K562 (cell line): ENCODE data around the gene GALNT9. TPM values are rescaled to one million over a fixed set of nuclear protein-coding genes. Genes with fewer than 3 reads are reported as not detected.

Source experiments
- BDP1 ChIP-seq: IDR thresholded peaks from 3 replicates; pipeline ENCODE4 v1.6.1; 2011; ENCODE audit not compliant: insufficient read length, insufficient read depth
- ELF4 ChIP-seq: fragments of 450-650 bp; formaldehyde crosslinking; IDR thresholded peaks from 2 replicates; pipeline ENCODE4 v1.4.0; 2022; ENCODE audit warnings: missing genetic modification characterization
- HDAC2 ChIP-seq: fragments of 450-650 bp; IDR thresholded peaks from 2 replicates; pipeline ENCODE4 v1.6.1; 2016; ENCODE audit warnings: mild to moderate bottlenecking
- HDAC3 ChIP-seq: fragments of 450-650 bp; IDR thresholded peaks from 2 replicates; pipeline ENCODE4 v1.6.1; 2018; ENCODE audit warnings: borderline replicate concordance, mild to moderate bottlenecking, moderate library complexity; ENCODE audit not compliant: partially characterized antibody
- PHF8 ChIP-seq: fragments of 200-600 bp; sonication (generic); IDR thresholded peaks from 2 replicates; pipeline ENCODE4 v1.6.1; 2012; ENCODE audit warnings: mixed run types, mild to moderate bottlenecking, inconsistent platforms, low read length, moderate library complexity, borderline replicate concordance
- PHTF2 ChIP-seq: fragments of 250-450 bp; sonication (Bioruptor Pico); IDR thresholded peaks from 2 replicates; pipeline ENCODE4 v1.5.0; 2021; ENCODE audit warnings: mild to moderate bottlenecking
- RBBP5 ChIP-seq: fragments of 200-600 bp; sonication (generic); IDR thresholded peaks from 2 replicates; pipeline ENCODE4 v1.6.1; 2012; ENCODE audit warnings: borderline replicate concordance, mild to moderate bottlenecking, low read length, control low read depth, inconsistent platforms; ENCODE audit not compliant: insufficient read depth, poor library complexity, severe bottlenecking
- RHOXF2B ChIP-seq: fragments of 250-450 bp; sonication (Bioruptor Pico); conservative IDR thresholded peaks from 2 replicates; pipeline ENCODE4 v1.5.1; 2021
- SAFB ChIP-seq: fragments of 200-400 bp; formaldehyde crosslinking; IDR thresholded peaks from 2 replicates; pipeline ENCODE4 v1.6.1; 2017; ENCODE audit warnings: low read depth, low read length, borderline replicate concordance
- TCF7L2 ChIP-seq: fragments of 150-350 bp; IDR thresholded peaks from 2 replicates; pipeline ENCODE4 v1.6.1; 2016; ENCODE audit warnings: low read depth, mild to moderate bottlenecking, low read length, moderate library complexity
- ZNF253 ChIP-seq: fragments of 250-450 bp; sonication (Bioruptor Pico); conservative IDR thresholded peaks from 2 replicates; pipeline ENCODE4 v1.6.1; 2021; ENCODE audit warnings: mild to moderate bottlenecking
- polyA plus RNA-seq, 8 experiments: library from polyadenylated mRNA; depleted of rRNA in 4 of 8; stranded (reverse) in 5 of 8; unstranded in 3 of 8; fragments of >200 nt; fragmentation: Nextera tagmentation in 2 of 8; fragmentation: Illumina TruSeq in 1 of 8; extraction: Ambion mirVana in 2 of 8; extraction: Trizol in 1 of 8; gene quantifications; 2 replicates each; pipeline versions ENCODE4 v1.2.1 to v1.2.3, GENCODE V29; 2011 to 2014; ENCODE audit warnings: inconsistent platforms in 1 of 8, missing spikeins in 1 of 8
- total RNA-seq, 7 experiments: library from RNA; depleted of rRNA in 6 of 7; stranded (reverse); fragments of >200 nt in 6 of 7; fragmentation: Illumina TruSeq in 2 of 7; extraction: Trizol in 2 of 7; gene quantifications; 2 replicates each; pipeline versions ENCODE4 v1.2.1 to v1.2.3, GENCODE V29; 2011 to 2021; ENCODE audit warnings: low replicate concordance in 1 of 7
- TF ChIP-seq, protein P1 (sequence below): IDR thresholded peaks from 2 replicates; pipeline ENCODE4 v1.6.1; 2016; ENCODE audit warnings: missing genetic modification characterization, missing compliant biosample characterization
- TF ChIP-seq, protein P2 (sequence below): sonication (generic); formaldehyde crosslinking; IDR thresholded peaks from 2 replicates; pipeline ENCODE4 v1.8.1; 2023; ENCODE audit warnings: mild to moderate bottlenecking, missing genetic modification reagents, moderate library complexity
- TF ChIP-seq, protein P3 (sequence below): IDR thresholded peaks from 3 replicates; pipeline ENCODE4 v1.6.1; 2011; ENCODE audit warnings: borderline replicate concordance, mild to moderate bottlenecking; ENCODE audit not compliant: insufficient read length, insufficient read depth

The GALNT9 gene
- total and polyA plus RNA-seq, 9 of the 15 experiments (the other 6 are each of a cell fraction or from before 2014, with no cell fraction given): not detected

DNA sequence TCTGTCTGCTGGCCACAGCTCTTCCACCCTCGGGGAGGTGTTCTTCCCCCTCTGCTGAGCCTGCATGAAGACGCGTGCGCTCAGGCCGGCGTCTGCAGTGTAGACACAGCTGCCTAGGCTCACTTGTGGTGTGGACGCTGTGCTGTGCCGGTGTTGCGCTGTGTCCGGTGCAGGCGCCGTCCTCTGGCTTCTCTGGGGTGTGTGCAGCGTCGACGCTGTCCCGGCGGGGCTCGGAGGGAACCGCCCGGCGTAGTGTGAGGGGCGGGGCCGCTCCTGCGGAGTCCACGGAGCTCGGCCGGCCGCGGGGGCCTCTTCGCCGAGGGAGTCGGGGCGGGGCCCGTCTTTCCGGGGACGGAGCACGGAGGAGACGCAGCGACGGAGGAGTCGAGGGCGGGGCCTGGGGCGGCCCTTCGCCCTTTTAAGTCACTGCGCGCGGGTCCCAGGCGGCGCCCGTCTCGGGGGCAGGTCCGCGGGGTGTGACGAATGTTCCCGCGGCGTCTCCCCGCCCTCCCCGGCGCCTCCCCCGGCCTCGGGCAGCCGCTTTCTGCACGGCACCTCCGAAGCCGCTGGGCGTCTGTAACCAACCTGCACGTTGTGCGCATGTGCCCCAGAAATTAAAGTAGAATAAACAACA, 139.9 kb downstream of the GALNT9 start (continued):
- TF ChIP-seq, protein P1, sequence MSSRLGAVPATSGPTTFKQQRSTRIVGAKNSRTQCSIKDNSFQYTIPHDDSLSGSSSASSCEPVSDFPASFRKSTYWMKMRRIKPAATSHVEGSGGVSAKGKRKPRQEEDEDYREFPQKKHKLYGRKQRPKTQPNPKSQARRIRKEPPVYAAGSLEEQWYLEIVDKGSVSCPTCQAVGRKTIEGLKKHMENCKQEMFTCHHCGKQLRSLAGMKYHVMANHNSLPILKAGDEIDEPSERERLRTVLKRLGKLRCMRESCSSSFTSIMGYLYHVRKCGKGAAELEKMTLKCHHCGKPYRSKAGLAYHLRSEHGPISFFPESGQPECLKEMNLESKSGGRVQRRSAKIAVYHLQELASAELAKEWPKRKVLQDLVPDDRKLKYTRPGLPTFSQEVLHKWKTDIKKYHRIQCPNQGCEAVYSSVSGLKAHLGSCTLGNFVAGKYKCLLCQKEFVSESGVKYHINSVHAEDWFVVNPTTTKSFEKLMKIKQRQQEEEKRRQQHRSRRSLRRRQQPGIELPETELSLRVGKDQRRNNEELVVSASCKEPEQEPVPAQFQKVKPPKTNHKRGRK (tag): no peak
- TF ChIP-seq, protein P2, sequence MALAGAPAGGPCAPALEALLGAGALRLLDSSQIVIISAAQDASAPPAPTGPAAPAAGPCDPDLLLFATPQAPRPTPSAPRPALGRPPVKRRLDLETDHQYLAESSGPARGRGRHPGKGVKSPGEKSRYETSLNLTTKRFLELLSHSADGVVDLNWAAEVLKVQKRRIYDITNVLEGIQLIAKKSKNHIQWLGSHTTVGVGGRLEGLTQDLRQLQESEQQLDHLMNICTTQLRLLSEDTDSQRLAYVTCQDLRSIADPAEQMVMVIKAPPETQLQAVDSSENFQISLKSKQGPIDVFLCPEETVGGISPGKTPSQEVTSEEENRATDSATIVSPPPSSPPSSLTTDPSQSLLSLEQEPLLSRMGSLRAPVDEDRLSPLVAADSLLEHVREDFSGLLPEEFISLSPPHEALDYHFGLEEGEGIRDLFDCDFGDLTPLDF (CRISPR knock-in tag): peak; percentile 54; the same call in 1 of the 2 replicates
- TF ChIP-seq HDAC2 (no peak), ELF4 (CRISPR knock-in tag) (no peak), ZNF253 (CRISPR knock-in tag) (no peak), PHTF2 (no peak), PHF8 (peak; percentile 21; the same call in 1 of the 2 replicates), BDP1 (no peak), TCF7L2 (no peak), SAFB (0 out of 2 replicates have a peak, but pooled peaks have one; percentile 57), HDAC3 (no peak), RHOXF2B (CRISPR knock-in tag) (no peak), RBBP5 (peak; percentile 31)
- TF ChIP-seq, protein P3, sequence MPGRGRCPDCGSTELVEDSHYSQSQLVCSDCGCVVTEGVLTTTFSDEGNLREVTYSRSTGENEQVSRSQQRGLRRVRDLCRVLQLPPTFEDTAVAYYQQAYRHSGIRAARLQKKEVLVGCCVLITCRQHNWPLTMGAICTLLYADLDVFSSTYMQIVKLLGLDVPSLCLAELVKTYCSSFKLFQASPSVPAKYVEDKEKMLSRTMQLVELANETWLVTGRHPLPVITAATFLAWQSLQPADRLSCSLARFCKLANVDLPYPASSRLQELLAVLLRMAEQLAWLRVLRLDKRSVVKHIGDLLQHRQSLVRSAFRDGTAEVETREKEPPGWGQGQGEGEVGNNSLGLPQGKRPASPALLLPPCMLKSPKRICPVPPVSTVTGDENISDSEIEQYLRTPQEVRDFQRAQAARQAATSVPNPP: no peak
